Common myeloid progenitor, CD34-positive (primary cell): Measurements from ENCODE around the gene PAPSS1.

Experiments used
- CTCF ChIA-PET: fragments of 350-600 bp; sonication (Branson Sonifier 250); formaldehyde crosslinking; loops from one replicate; lab custom pipeline; 2021; ENCODE audit warnings: antibody characterized with exemption; lab: Charles Lee
- POLR2A ChIA-PET: fragments of 350-600 bp; sonication (Branson Sonifier 250); formaldehyde crosslinking; loops from one replicate; lab custom pipeline; 2021; ENCODE audit warnings: antibody characterized with exemption; lab: Charles Lee
- DNase-seq, 3 donors: peaks; one replicate each; pipeline versions ENCODE4 v3.0.0 to v3.0.0-alpha.2; 2013
- H3K27ac ChIP-seq, 2 experiments: 1 replicate in 1 of 2; 2 replicates in 1 of 2; pipeline ENCODE4 v1.7.0; 2013; ENCODE audit warnings: inconsistent platforms in 2 of 2, low read length in 2 of 2, mild to moderate bottlenecking in 2 of 2, low read depth in 1 of 2, moderate library complexity in 1 of 2; ENCODE audit not compliant: severe bottlenecking in 2 of 2, insufficient read depth in 1 of 2, poor library complexity in 1 of 2
- H3K27me3 ChIP-seq, 5 experiments: replicated peaks in 2 of 5; 1 replicate in 3 of 5; 2 replicates in 2 of 5; pipeline versions ENCODE4 v1.6.1 to v1.7.0; 2013; ENCODE audit warnings: low read length in 4 of 5, mild to moderate bottlenecking in 2 of 5, moderate library complexity in 2 of 5, inconsistent platforms in 1 of 5; ENCODE audit not compliant: insufficient read depth in 5 of 5, control insufficient read depth in 4 of 5
- H3K36me3 ChIP-seq, 4 experiments: 1 replicate in 2 of 4; 2 replicates in 2 of 4; pipeline versions ENCODE4 v1.6.1 to v1.7.0; 2013; ENCODE audit warnings: low read length in 3 of 4, control low read depth in 1 of 4, mild to moderate bottlenecking in 1 of 4; ENCODE audit not compliant: control insufficient read depth in 4 of 4, insufficient read depth in 4 of 4
- H3K4me1 ChIP-seq, 4 experiments: 1 replicate in 3 of 4; 2 replicates in 1 of 4; pipeline versions ENCODE4 v1.6.1 to v1.7.1; 2013; ENCODE audit warnings: low read length in 3 of 4, mild to moderate bottlenecking in 3 of 4, control low read depth in 1 of 4, inconsistent platforms in 1 of 4, moderate library complexity in 1 of 4; ENCODE audit not compliant: control insufficient read depth in 4 of 4, insufficient read depth in 4 of 4; ENCODE audit errors: control extremely low read depth in 1 of 4
- H3K4me3 ChIP-seq, 7 experiments: 1 replicate in 4 of 7; 2 replicates in 3 of 7; pipeline versions ENCODE4 v1.5.1 to v1.7.0; 2013; ENCODE audit warnings: mild to moderate bottlenecking in 7 of 7, low read length in 6 of 7, moderate library complexity in 6 of 7, inconsistent platforms in 2 of 7, low read depth in 2 of 7, control low read depth in 1 of 7; ENCODE audit not compliant: insufficient read depth in 4 of 7, control insufficient read depth in 1 of 7; ENCODE audit errors: extremely low read depth in 1 of 7
- H3K9me3 ChIP-seq, 5 experiments: 1 replicate in 4 of 5; 2 replicates in 1 of 5; pipeline versions ENCODE4 v1.6.1 to v1.7.1; 2013; ENCODE audit warnings: low read length in 4 of 5, mild to moderate bottlenecking in 2 of 5, inconsistent platforms in 1 of 5, low read depth in 1 of 5, moderate library complexity in 1 of 5; ENCODE audit not compliant: control insufficient read depth in 4 of 5, insufficient read depth in 2 of 5; ENCODE audit errors: control extremely low read depth in 1 of 5
- WGBS: methylation state at CpG from one replicate; pipeline ENCODE4 v1.1.5; 2013; ENCODE audit not compliant: insufficient coverage; 5-methylcytosine and 5-hydroxymethylcytosine counted together

PAPSS1 gene

DNA sequence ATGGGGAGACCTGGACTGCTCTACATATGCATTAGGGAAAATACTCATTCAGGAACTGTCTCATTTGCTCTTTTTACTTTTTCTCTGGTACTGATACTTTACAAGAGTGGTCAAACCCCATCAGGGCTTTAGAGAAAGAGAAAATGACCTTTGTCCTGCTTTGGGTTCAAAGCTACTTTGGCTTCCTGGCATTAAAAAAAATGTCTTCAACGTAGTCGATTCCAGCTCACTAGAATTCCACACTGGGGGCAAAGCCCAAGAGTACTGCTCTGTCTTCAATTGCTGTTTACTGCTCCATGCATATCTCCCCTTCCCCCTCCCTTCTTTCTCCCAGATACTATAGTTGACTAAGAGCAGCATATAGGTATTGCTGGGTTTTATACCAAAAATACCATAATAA, 98.0 kb downstream of the PAPSS1 start:
- Histone ChIP-seq H3K27ac (no peak overlapping the region), H3K36me3 (peaks cover 5 to 43% (median 8%) of the 10 kb centered on the region in 4 experiments), H3K9me3 (peaks cover 3 to 21% (median 5%) of the 10 kb centered on the region in 5 experiments), H3K4me1 (no peaks in the 10 kb centered on the region), H3K27me3 (no peaks in the 10 kb centered on the region), H3K4me3 (no peak overlapping the region)
- CTCF ChIA-PET = no interaction called here
- no peak for DNase-seq
- WGBS = 100% methylated on average over 2 of the region's 2 CpGs
- POLR2A ChIA-PET = no interaction called here

DNA sequence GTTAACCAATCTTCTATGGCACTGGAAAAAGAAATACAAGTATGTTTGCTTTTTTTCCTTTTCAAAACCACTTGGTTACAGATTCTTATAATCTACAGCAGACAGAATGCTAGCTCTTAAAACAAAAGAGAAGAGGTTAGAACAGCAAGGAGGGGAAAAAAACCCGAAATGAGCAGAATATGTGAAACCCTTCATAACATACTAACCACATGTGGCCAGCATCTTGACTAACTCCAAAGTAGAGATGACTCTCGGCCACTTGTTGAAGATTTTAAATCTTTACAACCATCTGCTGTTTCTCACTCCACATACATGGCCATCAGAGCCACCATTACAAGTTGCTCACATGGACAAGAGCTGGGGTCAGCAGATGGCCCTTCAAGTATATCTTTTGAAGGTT, 100.3 kb downstream of the PAPSS1 start:
- Histone ChIP-seq H3K27ac (no peak overlapping the region), H3K27me3 (no peaks in the 10 kb centered on the region)
- CTCF ChIA-PET = no interaction called here

DNA sequence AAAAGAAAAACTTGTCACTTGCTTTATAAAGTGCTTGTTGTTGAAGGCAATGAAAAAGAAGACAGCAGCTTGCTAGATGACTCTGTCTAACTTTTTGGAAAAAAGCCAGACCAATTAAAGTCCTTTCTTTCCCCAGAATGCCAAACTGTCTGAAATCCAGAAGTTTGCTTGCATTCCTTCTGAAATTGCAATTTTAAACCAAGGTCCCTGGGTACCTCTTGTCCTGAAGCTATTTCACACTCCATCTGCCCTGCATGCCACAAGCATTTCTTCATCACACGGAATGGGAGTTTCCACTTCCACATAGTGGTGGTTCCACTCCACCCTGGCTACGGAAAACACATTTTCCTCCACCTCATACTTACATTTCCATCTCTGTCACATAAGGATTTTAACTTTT, 101.0 kb downstream of the PAPSS1 start:
- H3K4me3 ChIP-seq = no peak overlapping the region
- WGBS = 80% methylated on average over 2 of the region's 2 CpGs
- ChIA-PET POLR2A (no interaction called here), CTCF (no interaction called here)
- no peaks in the 10 kb centered on the region for H3K27me3 ChIP-seq
- peaks cover 1 to 43% (median 12%) of the 10 kb centered on the region in 4 experiments for H3K36me3 ChIP-seq
- H3K4me1 ChIP-seq = no peaks in the 10 kb centered on the region
- peaks cover 3 to 17% (median 7%) of the 10 kb centered on the region in 5 experiments for H3K9me3 ChIP-seq
- no peak overlapping the region for H3K27ac ChIP-seq
- DNase-seq = no peak

More for the DNA sequence above, 100.3 kb downstream of the PAPSS1 start:
- Histone ChIP-seq H3K36me3 (peaks cover 0 to 43% (median 10%) of the 10 kb centered on the region in 4 experiments), H3K4me1 (no peaks in the 10 kb centered on the region), H3K4me3 (no peak overlapping the region), H3K9me3 (peaks cover 3 to 20% (median 7%) of the 10 kb centered on the region in 5 experiments)
- POLR2A ChIA-PET = no interaction called here
- no peak for DNase-seq
- WGBS = 100% methylated on average over 1 of the region's 2 CpGs

- H3K4me3 ChIP-seq = no peak overlapping the region
These were observed 101.4 kb downstream of the PAPSS1 start for GRCh38 chr4:107618656-107619055.

GRCh38 chr4:107616838-107617389, 103.1 kb downstream of the PAPSS1 start:
- ChIA-PET CTCF (no interaction called here), POLR2A (no interaction called here)
- Histone ChIP-seq H3K27me3 (no peaks in the 10 kb centered on the region), H3K4me3 (no peak overlapping the region), H3K9me3 (peaks cover 0 to 9% (median 4%) of the 10 kb centered on the region in 5 experiments), H3K27ac (no peak overlapping the region), H3K4me1 (no peaks in the 10 kb centered on the region), H3K36me3 (peaks cover 5 to 41% (median 13%) of the 10 kb centered on the region in 4 experiments)
- WGBS = 75% methylated on average over 2 of the region's 3 CpGs
- no peak for DNase-seq

More at GRCh38 chr4:107618656-107619055, 101.4 kb downstream of the PAPSS1 start:
- no peak for DNase-seq
- ChIA-PET POLR2A (no interaction called here), CTCF (no interaction called here)
- Histone ChIP-seq H3K36me3 (peaks cover 3 to 43% (median 12%) of the 10 kb centered on the region in 4 experiments), H3K27me3 (no peaks in the 10 kb centered on the region), H3K4me1 (no peaks in the 10 kb centered on the region), H3K27ac (no peak overlapping the region), H3K9me3 (peaks cover 1 to 15% (median 7%) of the 10 kb centered on the region in 5 experiments)

DNA sequence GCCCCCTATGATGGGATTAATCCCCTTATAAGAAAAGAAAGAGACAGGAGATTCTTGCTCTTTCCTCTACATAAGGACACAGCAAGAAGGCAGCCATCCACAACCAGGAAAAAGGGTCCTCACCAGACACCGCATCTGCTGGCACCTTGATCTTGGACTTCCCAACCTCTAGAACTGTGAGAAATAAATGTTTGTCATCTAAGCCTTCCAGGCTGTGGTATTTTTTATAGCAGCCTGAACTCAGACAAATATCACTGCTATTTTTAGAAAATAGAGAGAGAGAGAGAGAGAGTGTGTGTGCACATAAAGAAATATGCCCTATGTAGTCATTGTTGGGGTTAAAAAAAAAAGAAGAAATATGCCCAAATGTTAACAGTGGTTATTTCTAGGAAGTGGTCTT, 104.2 kb downstream of the PAPSS1 start:
- peaks cover 0 to 9% (median 4%) of the 10 kb centered on the region in 5 experiments for H3K9me3 ChIP-seq
- no peaks in the 10 kb centered on the region for H3K4me1 ChIP-seq
- no peak overlapping the region for H3K4me3 ChIP-seq
- CTCF ChIA-PET = no interaction called here
- POLR2A ChIA-PET = no interaction called here
- peaks cover 8 to 44% (median 13%) of the 10 kb centered on the region in 4 experiments for H3K36me3 ChIP-seq
- no CpG with 5 or more reads among the region's 1 CpG for WGBS
- DNase-seq = no peak
- no peaks in the 10 kb centered on the region for H3K27me3 ChIP-seq
- H3K27ac ChIP-seq = no peak overlapping the region

DNA sequence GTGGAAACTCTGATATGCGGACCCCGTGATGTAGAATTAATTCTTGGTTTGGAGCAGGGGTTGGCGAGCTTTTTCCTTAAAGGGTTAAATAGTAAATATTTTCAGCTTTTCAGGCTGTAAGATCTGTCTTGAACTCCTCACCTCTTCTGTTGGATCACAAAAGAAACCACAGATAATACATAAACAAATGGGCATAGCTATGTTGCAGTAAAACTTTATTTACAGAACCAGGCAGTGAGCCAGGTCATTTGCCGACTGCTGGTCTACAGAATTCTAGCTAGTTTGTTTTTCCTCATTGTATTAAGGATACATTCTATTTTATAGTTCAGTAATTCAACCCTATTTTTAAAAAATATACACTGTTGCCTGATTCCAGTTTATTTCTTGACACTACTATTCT, 116.6 kb downstream of the PAPSS1 start:
- no peak for DNase-seq
- H3K4me3 ChIP-seq = no peak overlapping the region
- 100% methylated on average over 1 of the region's 4 CpGs for WGBS
- H3K36me3 ChIP-seq = no peaks in the 10 kb centered on the region
- ChIA-PET POLR2A (no interaction called here), CTCF (no interaction called here)
- no peak overlapping the region for H3K27ac ChIP-seq
- H3K27me3 ChIP-seq = no peaks in the 10 kb centered on the region
- no peaks in the 10 kb centered on the region for H3K4me1 ChIP-seq
- H3K9me3 ChIP-seq = no peaks in the 10 kb centered on the region
